Measurements from ENCODE around the gene HSF2BP. TPM values are rescaled to one million over a fixed set of nuclear protein-coding genes. Genes with fewer than 3 reads are reported as not detected.
A peak's percentile ranks its signal among the peaks of the same experiment; 100 is the strongest.
"Not testable (repeated sequence)": the region's sequence is repeated elsewhere in the genome, so short reads cannot be mapped to it uniquely, and the experiment has no call there.

Gene HSF2BP
- polyA plus RNA-seq, 3 donors = 1.8 to 2.5 (median 2.0) TPM

DNA sequence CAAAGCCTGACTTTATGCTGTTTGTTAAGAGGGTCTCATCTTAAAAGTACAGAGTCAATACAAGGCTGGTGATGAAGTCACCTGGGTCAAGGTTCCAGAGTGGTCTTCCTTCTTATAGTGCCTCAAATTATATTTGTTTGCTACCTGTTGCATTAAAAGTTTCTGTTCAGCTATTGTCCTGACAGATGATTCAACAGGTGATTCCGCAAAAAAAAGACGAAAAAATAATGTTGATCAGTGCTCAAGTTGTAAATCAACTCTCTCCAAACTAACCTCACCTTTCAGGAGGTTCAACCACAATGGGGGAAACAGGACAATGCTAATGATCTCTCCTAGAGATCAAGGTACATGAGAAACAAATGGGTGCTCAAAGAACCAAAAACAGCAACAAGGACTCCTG, 35.7 kb downstream of the HSF2BP start:
- no peak for DNase-seq (ENCODE audit: low read depth in 3 of 3, low spot score in 2 of 3)

DNA sequence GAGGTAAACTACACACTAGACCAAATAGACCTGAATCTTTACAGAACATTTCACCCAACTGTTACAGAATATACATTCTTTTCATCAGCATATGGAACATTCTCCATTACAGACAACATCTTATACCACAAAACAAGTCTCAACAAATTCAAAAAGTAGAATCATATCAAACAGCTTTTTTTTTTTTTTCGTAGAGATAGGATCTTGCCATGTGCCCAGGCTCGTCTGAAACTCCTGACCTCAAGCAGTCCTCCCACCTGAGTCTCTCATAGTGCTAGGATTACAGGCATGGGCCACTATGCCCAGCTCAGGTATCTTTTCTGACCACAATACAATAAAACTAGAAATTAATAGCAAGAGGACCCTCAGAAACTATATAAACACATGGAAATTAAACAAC, 36.5 kb downstream of the HSF2BP start:
- DNase-seq (ENCODE audit: low read depth in 3 of 3, low spot score in 2 of 3) = no peak

DNA sequence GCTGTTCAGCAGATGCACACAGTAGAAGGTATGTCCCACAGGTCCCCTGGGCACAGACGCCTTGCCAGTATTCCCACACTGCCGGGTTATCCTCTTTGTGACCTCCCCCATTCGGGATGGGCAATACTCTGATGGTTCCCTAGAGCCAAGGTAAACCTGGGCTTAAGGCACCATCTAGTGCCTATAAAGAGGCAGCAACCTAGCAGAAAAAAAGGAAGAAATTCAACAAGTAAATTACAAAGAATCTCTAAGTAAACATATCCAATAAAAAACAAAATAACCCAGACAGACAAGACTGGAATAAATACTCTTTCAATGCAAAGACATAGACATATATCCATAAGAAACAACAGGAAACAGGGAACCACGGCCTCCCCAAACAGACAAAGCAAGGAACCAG, 39.4 kb downstream of the HSF2BP start:
- DNase-seq (ENCODE audit: low read depth in 3 of 3, low spot score in 2 of 3) = no peak

DNA sequence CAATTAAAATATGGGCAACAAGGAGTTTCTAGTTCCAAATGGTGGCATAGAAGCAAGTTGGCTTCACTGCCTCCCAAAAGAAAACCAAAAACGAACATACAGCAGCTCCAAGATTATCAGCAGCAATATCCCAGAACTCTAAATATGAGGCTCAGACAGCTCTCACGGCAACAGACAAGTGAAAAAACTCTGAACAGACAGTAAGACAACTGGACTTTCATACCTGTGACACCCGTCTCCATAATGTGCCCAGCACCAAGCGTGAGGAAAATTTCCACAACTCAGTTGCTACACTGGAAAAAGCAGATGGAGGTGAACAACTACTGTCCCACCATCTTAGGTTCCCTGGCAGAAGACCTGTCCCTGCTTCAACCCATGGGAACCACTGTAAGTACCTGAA, 39.9 kb downstream of the HSF2BP start:
- no peak for DNase-seq (ENCODE audit: low read depth in 3 of 3, low spot score in 2 of 3)

DNA sequence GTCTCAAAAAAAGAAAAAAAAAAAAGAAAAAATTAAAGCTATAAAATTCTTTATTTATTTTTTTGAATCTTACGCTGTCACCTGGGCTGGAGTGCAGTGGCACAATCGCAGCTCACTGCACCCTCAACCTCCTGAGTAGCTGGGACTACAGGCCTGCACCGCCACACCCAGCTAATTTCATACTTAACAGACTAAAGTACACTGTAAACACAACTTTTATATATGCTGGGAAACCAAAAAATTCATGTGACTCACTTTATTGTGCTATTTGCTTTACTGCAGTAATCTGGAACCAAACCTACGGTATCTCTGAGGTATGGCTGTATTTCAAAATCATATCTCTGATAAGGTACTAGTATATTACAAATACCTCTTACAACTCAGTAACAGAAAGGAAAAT, 40.3 kb downstream of the HSF2BP start:
- no peak for DNase-seq (ENCODE audit: low read depth in 3 of 3, low spot score in 2 of 3)

DNA sequence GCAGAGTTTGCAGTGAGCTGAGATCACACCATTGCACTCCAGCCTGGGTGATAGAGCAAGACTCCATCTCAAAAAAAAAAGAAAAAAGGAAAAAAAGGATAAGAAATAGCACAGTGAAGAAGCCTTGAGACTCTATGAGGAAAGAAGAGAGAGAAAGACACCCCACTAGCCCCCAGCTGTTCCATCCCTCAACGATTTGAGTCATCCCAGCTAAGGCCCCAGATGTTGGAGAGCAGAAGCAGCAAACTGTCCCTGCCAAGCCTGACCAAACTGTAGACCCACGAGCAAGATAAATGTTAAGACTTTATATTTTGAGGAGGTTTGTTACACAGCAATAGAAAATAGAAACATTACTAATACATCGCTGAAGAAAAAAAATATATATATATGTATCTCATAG, 42.4 kb downstream of the HSF2BP start:
- DNase-seq (ENCODE audit: low read depth in 3 of 3, low spot score in 2 of 3) = not testable (repeated sequence)

DNA sequence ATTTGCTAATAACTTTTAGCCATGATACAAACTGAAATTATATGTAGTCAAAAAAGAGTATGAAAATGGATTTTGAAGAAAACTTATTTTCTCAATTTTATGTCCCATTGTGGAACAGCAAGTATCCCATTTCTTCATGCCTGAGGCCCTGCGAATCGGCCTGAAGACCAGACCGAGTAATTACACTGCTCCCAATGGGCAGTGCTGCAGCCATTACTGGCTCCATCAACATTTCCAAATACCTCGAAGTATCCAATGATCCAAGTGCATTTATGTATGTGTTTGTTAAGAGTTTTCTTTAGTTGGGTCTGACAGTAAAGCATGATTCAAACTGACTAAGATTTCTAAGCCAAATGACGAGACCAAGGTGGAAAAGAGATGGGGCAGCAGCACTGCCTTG, 44.4 kb downstream of the HSF2BP start:
- DNase-seq (ENCODE audit: low read depth in 3 of 3, low spot score in 2 of 3) = no peak

DNA sequence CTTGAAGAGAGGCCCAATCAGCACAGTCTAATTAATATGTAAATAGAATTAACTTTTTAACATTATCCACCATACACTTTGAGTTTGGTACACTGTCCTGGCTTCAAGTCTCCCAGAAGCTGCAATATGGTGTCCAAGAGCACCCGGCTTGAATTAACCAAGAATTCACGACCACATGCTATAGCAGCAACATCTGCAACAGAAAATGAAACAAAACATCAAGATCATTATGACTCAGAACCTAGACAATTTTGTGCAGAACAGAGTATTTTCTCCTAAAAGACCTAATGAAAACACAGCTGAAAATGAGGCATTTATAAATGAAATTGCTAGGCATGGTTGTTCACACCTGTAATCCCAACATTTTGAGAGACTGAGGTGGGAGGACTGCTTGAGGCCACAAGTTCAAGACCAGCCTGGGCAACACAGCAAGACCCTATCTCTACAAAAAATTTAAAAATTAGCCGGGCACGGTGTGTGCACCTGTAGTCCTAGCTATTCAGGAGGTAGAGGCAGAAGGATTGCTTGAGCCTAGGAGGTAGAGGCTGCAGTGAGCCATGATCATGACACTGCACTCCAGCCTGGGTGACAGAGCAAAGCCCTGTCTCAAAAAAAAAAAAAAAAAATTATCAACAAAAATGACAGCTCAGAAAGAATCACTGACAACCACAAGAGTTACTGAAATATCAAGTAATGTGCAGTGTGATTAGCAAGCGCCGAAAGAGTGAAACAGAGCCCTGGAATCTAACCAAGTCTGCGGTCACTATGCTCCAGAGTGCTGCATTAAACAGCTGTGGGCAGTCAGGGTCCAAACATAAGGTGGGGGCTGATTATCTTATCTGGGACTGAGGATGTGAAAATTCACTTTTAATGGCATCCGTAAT, 45.3 kb downstream of the HSF2BP start:
- DNase-seq (ENCODE audit: low read depth in 3 of 3, low spot score in 2 of 3) = no peak

DNA sequence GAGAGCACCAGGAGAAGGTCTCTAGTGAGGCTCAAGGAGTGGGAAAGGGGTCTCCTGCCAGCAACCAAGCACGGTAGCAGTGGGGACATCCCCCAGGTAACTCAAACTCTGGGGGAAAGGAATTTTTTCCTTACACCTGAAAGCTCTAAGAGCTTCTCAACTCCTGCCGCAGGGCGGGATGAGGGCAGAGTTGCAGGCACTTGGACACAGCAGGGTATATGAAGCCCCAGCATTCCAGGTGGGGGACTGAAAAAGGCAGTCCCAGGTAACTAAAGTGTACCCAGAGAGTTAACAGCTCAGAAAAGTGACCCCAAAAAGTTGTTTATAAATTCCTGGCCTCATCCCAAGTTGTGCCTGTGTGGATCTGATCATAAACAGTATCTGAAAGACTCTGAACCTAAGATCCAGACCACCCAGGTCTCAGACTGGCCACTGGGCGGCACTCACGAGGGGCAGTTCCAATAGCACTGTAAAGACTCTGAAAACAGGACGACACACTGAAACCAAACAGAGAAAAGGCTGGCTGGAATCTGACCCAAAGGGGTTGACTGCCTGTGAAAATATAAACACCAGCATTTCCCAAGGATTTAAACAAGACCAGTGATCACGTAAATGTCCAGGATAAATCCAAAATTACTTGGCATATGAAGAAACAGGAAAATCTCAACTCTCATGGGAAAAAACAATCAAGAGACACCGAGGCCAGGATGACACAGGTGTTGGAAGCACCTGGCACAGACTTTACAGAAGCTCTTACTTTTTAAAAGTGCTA, 47.5 kb downstream of the HSF2BP start:
- DNase-seq (ENCODE audit: low read depth in 3 of 3, low spot score in 2 of 3) = peak; percentile 26 to 36 (median 32)

DNA sequence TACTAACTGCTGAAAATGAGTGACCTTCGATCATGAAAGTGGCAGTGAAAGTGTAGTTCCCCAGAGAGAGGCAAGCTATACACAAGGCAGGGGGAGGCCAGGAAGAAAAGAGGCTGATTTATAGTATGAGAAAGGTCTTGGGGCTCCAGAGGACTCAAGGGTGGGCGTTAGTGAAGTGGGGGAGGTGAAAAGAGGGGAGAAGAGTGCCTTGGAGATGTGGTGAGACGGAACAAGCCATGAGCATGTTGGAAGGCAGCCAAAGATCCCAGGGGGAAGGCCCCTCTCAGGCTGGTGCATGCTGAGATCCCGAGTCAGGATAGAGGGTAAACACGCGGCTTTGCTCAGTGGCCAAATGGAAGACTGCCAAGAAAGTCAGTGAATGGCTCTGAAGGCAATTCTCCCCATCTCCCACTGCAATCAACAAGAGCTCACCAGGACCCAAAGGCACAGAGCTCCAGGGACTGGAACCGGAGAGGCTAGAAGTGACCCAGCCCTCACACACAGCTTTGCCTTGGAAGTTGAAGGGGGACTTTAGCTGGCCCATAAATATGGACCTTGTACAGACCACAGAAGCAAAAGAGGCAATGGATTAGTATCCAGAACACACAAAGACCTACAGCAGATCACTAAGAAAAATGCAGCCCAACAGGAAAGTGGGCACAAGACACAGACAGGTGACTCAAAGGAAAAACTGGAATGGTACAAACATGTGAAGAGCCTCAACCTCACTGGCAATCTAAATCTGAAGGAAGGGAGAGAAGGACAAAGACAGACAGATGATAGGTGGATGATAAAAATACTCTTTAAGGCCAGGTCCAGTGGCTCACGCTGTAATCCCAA, 49.6 kb downstream of the HSF2BP start:
- DNase-seq (ENCODE audit: low read depth in 3 of 3, low spot score in 2 of 3) = no peak

DNA sequence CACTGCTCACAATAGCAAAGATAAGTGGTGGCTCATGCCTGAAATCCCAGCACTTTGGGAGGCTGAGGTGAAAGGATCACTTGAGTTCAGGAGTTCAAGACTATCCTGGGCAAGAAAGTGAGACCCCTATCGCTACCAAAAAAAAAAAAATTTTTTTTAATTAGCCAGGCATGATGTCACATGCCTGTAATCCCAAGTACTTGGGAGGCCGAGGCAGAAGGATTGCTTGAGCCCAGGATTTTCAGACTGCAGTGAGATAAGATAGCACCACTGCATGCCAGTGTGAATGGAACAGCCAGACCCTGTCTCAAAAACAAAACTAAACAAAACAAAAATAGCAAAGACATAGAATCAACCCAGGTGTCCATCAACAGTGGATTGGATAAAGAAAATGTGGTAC, 50.6 kb downstream of the HSF2BP start:
- DNase-seq (ENCODE audit: low read depth in 3 of 3, low spot score in 2 of 3) = no peak

DNA sequence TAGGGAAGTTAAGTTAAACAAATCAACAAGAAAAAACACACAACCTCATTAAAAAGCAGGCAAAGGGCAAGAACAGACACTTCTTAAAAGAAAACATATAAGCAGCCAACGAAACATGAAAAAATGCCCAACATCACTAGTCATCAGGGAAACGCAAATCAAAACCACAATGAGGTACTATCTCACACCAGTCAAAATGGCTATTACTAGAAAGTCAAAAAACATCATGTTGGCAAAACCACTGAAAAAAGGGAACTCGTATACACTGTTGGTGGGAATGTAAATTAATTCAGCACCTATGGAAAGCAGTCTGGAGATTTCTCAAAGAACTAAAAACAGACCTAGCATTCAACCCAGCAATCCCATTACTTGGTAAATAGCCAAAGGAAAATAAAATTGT, 51.1 kb downstream of the HSF2BP start:
- no peak for DNase-seq (ENCODE audit: low read depth in 3 of 3, low spot score in 2 of 3)

DNA sequence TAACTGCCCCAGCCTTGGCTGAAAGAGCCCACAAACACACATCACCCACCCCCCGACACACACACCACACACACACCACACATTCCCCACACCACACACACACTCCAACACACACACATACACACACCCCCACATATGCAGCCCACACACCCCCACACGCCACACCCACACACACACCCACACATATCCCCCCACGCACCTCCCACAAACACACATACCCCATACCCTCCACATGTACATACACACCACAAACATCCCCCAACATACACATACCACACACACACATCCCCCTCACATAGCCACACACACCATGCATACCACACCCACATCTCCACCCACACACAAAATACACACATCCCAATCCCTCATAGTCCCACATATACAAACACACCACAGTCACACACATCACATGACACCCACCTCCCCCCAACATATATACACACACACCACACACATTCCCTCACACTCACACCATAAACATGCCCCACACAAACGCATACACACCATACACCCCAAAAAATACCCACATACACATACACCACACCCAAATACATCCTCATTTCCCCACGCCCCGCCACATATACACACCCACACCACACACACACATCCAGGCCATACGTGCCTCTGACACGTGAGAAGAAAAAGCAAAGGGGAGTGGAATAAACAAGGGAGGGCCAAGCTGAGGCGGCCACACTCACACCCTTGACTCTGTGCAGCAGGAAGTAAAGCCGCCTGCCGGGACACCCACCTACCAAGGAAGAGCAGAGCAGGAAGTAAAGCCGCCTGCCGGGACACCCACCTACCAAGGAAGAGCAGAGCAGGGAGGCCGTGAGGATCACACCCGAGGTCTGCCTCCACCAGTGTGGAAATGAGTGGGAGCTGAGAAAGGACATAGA, 53.7 kb downstream of the HSF2BP start:
- no peak for DNase-seq (ENCODE audit: low read depth in 3 of 3, low spot score in 2 of 3)

DNA sequence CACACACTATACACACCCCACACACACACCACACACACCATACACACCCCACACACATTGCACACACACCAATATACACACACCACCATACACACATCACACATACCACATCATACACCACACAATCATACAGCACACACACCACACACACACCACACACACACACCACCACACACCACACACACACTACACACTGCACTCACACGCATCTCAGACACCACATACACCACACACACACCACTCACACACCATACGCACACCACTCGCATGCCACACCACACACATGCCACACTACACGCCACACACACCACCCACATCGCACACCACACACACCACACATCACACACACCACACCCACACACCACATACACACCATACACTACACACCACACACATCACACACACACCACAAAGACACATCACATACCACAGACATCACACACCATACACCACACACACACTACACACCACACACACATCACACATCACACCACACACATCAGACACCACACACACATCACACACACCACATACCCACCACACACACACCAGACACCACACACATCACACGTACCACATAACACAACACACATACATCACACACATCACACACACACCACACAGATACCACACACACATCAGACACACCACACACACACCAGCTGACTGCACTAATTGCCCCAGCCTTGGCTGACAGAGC, 54.6 kb downstream of the HSF2BP start:
- no peak for DNase-seq (ENCODE audit: low read depth in 3 of 3, low spot score in 2 of 3)

DNA sequence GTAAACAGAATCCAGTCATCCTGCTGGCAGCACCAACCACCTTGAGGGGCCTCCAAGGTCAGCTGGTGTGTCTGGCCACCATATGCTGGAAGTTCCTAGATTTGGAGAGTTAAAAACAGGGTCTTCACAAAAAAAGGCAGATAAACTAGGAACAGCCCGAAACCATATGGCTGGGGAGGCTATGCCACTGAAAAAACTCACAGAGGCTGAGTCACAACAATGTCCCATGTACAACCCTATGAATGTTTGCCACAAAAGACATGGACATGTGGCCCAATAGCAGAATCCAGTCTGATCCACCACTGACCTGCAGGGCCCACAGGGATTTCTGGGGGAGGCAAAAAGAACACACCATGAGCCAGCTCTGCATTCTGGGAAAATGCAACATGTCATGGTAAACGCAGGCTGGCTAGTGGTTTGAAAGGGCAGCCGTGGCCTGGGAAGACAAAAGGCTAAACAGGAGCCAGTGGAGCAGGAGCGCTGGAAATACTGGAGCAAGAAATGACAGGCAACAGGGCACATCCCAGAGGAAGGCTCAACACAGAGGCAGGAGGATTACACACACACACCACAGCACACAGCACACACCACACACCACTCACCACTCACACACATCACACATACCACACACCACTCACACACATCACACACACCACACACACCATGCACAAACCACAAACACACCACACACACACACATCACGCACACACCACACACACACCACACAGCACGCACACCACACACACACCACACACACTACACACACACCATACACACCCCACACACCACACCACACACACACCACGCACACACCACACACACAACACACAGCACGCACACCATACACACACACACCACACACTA, 55.4 kb downstream of the HSF2BP start:
- no peak for DNase-seq (ENCODE audit: low read depth in 3 of 3, low spot score in 2 of 3)

DNA sequence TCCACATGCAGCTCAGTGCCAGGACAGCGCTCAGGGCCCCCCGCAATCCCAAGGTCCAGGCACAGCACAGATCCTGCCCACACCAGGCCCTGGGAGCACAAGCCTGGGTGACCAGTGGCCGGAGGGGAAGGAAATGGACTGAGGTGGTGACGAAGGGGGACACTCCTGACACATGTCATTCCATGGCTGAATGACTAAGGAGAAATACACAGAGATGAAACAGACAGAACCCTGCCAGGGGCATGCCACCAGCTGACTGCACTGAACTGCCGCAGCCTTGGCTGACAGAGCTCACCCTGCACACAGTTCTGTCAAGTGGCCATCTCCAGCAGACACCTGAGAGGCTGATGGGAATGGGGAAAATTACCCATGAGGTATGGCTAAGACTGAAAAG, 56.1 kb downstream of the HSF2BP start:
- no peak for DNase-seq (ENCODE audit: low read depth in 3 of 3, low spot score in 2 of 3)

DNA sequence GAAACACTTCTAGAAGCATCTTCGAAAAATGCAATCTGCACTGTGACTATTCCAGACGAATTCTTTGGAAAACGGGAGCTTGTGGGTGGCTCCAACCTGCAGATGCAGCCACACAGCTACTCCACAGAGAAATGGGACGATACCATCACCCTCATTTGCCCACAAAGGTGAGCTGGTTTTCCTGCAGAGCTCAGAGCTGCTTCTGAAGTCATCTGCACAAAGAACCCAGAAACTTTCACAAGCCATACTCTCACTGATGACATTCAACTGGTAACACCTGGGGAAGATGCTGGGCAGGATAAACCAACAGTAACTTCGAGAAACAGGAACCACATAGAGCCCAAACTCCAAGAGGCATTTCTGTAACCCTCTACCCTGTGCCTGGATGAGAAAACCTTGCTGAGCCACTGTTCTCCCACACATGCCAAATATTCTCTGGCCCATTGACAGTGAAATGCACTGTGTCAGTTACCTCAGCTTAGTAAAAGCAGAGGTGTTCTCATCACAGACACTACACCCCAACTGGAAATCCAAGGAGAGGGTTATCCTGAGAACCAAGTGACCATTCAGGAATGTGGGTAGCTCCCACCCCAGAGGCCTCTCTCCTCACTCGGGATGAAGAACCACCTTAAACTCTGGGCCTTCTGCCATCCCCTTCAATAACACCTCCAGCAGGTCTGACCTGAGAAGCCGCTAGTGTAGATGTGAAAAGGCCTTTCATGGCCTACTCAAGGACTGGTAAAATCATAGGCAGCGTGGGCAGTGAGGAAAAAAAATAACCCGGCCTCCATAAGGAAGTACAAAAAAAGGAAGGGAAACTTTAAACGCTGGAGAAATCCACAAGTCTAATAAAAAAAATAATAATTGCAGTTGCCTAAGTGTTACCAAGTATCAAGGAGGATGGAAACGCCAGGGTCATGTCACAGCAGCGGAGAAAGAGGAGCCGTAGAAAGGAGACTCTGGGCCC, 56.7 kb downstream of the HSF2BP start:
- DNase-seq (ENCODE audit: low read depth in 3 of 3, low spot score in 2 of 3) = no peak
